Breast epithelium (tissue), 3 donors: ENCODE measurements around the gene SPON1.

Source experiments
- CTCF ChIP-seq, 3 donors: fragments of 450-650 bp; IDR thresholded peaks; one replicate each; pipeline ENCODE4 v1.5.1; 2016 to 2017; ENCODE audit warnings: antibody characterized with exemption in 3 of 3, mild to moderate bottlenecking in 3 of 3, moderate library complexity in 3 of 3
- POLR2A ChIP-seq: fragments of 450-650 bp; IDR thresholded peaks from one replicate; pipeline ENCODE4 v1.6.1; 2016; ENCODE audit warnings: antibody characterized with exemption, mild to moderate bottlenecking, moderate library complexity
- POLR2AphosphoS5 ChIP-seq, 3 donors: sonication (generic); formaldehyde crosslinking; IDR thresholded peaks; one replicate each; pipeline ENCODE4 v1.6.1; 2017; ENCODE audit warnings: antibody characterized with exemption in 3 of 3

GRCh38 chr11:14288189-14288935 is 325.8 kb downstream of the SPON1 start:
- TF ChIP-seq POLR2A = no peak
- no peak for TF ChIP-seq CTCF (IDR thresholded peaks at IDR 0.05)
- no peak for TF ChIP-seq POLR2AphosphoS5 (IDR thresholded peaks at IDR 0.05)
